NT2/D1 (cell line): ENCODE measurements around the gene HOMEZ.

Experiments
- DNase-seq: peaks from one replicate; pipeline ENCODE4 v3.0.0-alpha.2; 2011; ENCODE audit warnings: low read depth, low spot score
- H3K27me3 ChIP-seq: 2 replicates; pipeline ENCODE4 v1.6.0; 2011; ENCODE audit warnings: mild to moderate bottlenecking; ENCODE audit not compliant: insufficient read length, insufficient read depth
- H3K36me3 ChIP-seq: 2 replicates; pipeline ENCODE4 v1.6.1; 2011; ENCODE audit warnings: mild to moderate bottlenecking, low read length, mixed read lengths; ENCODE audit not compliant: insufficient read depth, insufficient read length
- H3K4me1 ChIP-seq: 2 replicates; pipeline ENCODE4 v1.5.1; 2011; ENCODE audit not compliant: insufficient read depth, insufficient read length
- H3K4me3 ChIP-seq: 2 replicates; pipeline ENCODE4 v1.5.1; 2011; ENCODE audit warnings: low read depth; ENCODE audit not compliant: insufficient read length
- H3K9ac ChIP-seq: 2 replicates; pipeline ENCODE4 v1.6.0; 2011; ENCODE audit warnings: low read depth; ENCODE audit not compliant: insufficient read length
- H3K9me3 ChIP-seq: 2 replicates; pipeline ENCODE4 v1.5.1; 2011; ENCODE audit warnings: mild to moderate bottlenecking, low read length; ENCODE audit not compliant: insufficient read depth
- SUZ12 ChIP-seq: IDR thresholded peaks from 2 replicates; pipeline ENCODE4 v1.6.1; 2011; ENCODE audit not compliant: insufficient read length, insufficient read depth; ENCODE audit errors: extremely low read depth
- YY1 ChIP-seq: IDR thresholded peaks from 2 replicates; pipeline ENCODE4 v1.6.1; 2011; ENCODE audit not compliant: insufficient read length, insufficient read depth
- ZNF274 ChIP-seq: IDR thresholded peaks from 2 replicates; pipeline ENCODE4 v1.6.1; 2011; ENCODE audit warnings: mild to moderate bottlenecking, low read depth, low read length

HOMEZ gene

GRCh38 chr14:23324455-23324846 is 38.5 kb upstream of the HOMEZ start:
- Histone ChIP-seq H3K9me3 (no peaks in the 10 kb centered on the region), H3K9ac (peak overlapping the region; percentile 27), H3K27me3 (no peaks in the 10 kb centered on the region), H3K36me3 (peaks cover 44% of the 10 kb centered on the region), H3K4me1 (no peaks in the 10 kb centered on the region), H3K4me3 (no peak overlapping the region)
- DNase-seq = no peak
- TF ChIP-seq ZNF274 = no peak
- TF ChIP-seq SUZ12 = no peak
- no peak for TF ChIP-seq YY1

- TF ChIP-seq SUZ12 = no peak
- no peak overlapping the region for H3K4me3 ChIP-seq
- H3K9ac ChIP-seq = peak overlapping the region; percentile 27
- no peak for DNase-seq
- H3K9me3 ChIP-seq = no peaks in the 10 kb centered on the region
- H3K36me3 ChIP-seq = peaks cover 45% of the 10 kb centered on the region
- H3K4me1 ChIP-seq = no peaks in the 10 kb centered on the region
- no peaks in the 10 kb centered on the region for H3K27me3 ChIP-seq
These were observed 38.0 kb upstream of the HOMEZ start for GRCh38 chr14:23323838-23324454.

- no peak for TF ChIP-seq YY1
- no peak for TF ChIP-seq ZNF274
- no peak for TF ChIP-seq SUZ12
- Histone ChIP-seq H3K4me1 (no peaks in the 10 kb centered on the region), H3K9ac (peak overlapping the region; percentile 92), H3K27me3 (no peaks in the 10 kb centered on the region), H3K36me3 (peaks cover 45% of the 10 kb centered on the region), H3K9me3 (no peaks in the 10 kb centered on the region), H3K4me3 (peak overlapping the region; percentile 83)
- no peak for DNase-seq
These were observed 36.9 kb upstream of the HOMEZ start for GRCh38 chr14:23322568-23323517.

- peak overlapping the region; percentile 92 for H3K9ac ChIP-seq
- H3K4me3 ChIP-seq = peak overlapping the region; percentile 83
- DNase-seq = no peak
- H3K27me3 ChIP-seq = no peaks in the 10 kb centered on the region
- H3K4me1 ChIP-seq = no peaks in the 10 kb centered on the region
- no peak for TF ChIP-seq ZNF274
- TF ChIP-seq YY1 = no peak
- TF ChIP-seq SUZ12 = no peak
- peaks cover 46% of the 10 kb centered on the region for H3K36me3 ChIP-seq
- H3K9me3 ChIP-seq = no peaks in the 10 kb centered on the region
These were observed 35.9 kb upstream of the HOMEZ start for GRCh38 chr14:23321572-23322547.

- Histone ChIP-seq H3K36me3 (peaks cover 47% of the 10 kb centered on the region), H3K4me1 (no peaks in the 10 kb centered on the region), H3K4me3 (peak within 1 kb of the TSS; percentile 83), H3K9ac (peak within 1 kb of the TSS; percentile 92), H3K9me3 (no peaks in the 10 kb centered on the region), H3K27me3 (no peaks in the 10 kb centered on the region)
- TF ChIP-seq ZNF274 (no peak), YY1 (peak; percentile 93), SUZ12 (no peak)
- peak; percentile 99 for DNase-seq
These were observed 34.9 kb upstream of the HOMEZ start, which contains the start of gene PABPN1 for GRCh38 chr14:23320584-23321571. Gene PABPN1, plus strand, starts transcription at chr14:23321457. Its CDS starts 13 bp downstream, at chr14:23321470.
